Peyer's patch (tissue), 4 donors: ENCODE data around the gene PRODH2. TPM values are rescaled to one million over a fixed set of nuclear protein-coding genes. Genes with fewer than 3 reads are reported as not detected.
A peak's percentile ranks its signal among the peaks of the same experiment; 100 is the strongest.

Experiments
- DNase-seq, 3 donors: peaks; one replicate each; pipeline ENCODE4 v3.0.0-alpha.2; 2017 to 2019
- H3K27ac ChIP-seq, 4 donors: fragments of 200-600 bp; sonication (generic); one replicate each; pipeline ENCODE4 v1.5.1; 2016 to 2019
- H3K27me3 ChIP-seq, 2 donors: fragments of 200-600 bp; sonication (generic); one replicate each; pipeline ENCODE4 v1.5.1; 2019
- H3K36me3 ChIP-seq, 3 donors: fragments of 200-600 bp; sonication (generic); one replicate each; pipeline ENCODE4 v1.5.1; 2016 to 2019
- H3K4me1 ChIP-seq, 4 donors: fragments of 200-600 bp; sonication (generic); one replicate each; pipeline ENCODE4 v1.5.1; 2016 to 2019
- H3K4me3 ChIP-seq, 4 donors: fragments of 200-600 bp; sonication (generic); 1 replicate in 3 of 4; 2 replicates in 1 of 4; pipeline ENCODE4 v1.5.1; 2016 to 2019; ENCODE audit warnings: mild to moderate bottlenecking in 1 of 4
- H3K9me3 ChIP-seq, 4 donors: fragments of 200-600 bp; sonication (generic); one replicate each; pipeline ENCODE4 v1.5.1; 2016 to 2019; ENCODE audit warnings: mild to moderate bottlenecking in 1 of 4
- CTCF ChIP-seq, 6 experiments: fragments of 450-650 bp in 4 of 6; fragments of 200-600 bp in 2 of 6; sonication (generic) in 1 of 6; IDR thresholded peaks; one replicate each; pipeline ENCODE4 v1.5.1; 2017 to 2019; ENCODE audit warnings: antibody characterized with exemption in 6 of 6, mild to moderate bottlenecking in 3 of 6, moderate library complexity in 1 of 6
- POLR2A ChIP-seq, 2 donors: fragments of 450-650 bp; IDR thresholded peaks; one replicate each; pipeline ENCODE4 v1.5.1; 2017; ENCODE audit warnings: antibody characterized with exemption in 2 of 2, mild to moderate bottlenecking in 2 of 2, moderate library complexity in 2 of 2
- total RNA-seq, 4 donors: library from RNA; depleted of rRNA; stranded (reverse); fragments of >200 nt; gene quantifications; one replicate each; pipeline ENCODE4 v1.1.0, GENCODE V29; 2016

PRODH2 gene
- total RNA-seq, 4 donors from 2014 or later: not detected

DNA sequence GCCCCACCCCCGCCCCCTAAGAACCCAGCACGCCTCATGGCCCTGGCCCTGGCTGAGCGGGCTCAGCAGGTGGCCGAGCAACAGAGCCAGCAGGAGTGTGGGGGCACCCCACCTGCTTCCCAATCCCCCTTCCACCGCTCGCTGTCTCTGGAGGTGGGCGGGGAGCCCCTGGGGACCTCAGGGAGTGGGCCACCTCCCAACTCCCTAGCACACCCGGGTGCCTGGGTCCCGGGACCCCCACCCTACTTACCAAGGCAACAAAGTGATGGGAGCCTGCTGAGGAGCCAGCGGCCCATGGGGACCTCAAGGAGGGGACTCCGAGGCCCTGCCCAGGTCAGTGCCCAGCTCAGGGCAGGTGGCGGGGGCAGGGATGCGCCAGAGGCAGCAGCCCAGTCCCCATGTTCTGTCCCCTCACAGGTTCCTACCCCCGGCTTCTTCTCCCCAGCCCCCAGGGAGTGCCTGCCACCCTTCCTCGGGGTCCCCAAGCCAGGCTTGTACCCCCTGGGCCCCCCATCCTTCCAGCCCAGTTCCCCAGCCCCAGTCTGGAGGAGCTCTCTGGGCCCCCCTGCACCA, 25.3 kb downstream of the PRODH2 start:
- peaks cover 0 to 4% (median 0%) of the 10 kb centered on the region in 3 donors for H3K36me3 ChIP-seq
- H3K4me1 ChIP-seq: no peaks in the 10 kb centered on the region
- H3K9me3 ChIP-seq: no peaks in the 10 kb centered on the region
- no peak overlapping the region for H3K27ac ChIP-seq
- DNase-seq: no peak
- no peak overlapping the region for H3K4me3 ChIP-seq
- H3K27me3 ChIP-seq: no peaks in the 10 kb centered on the region
- TF ChIP-seq POLR2A (IDR thresholded peaks at IDR 0.05) (no peak), CTCF (IDR thresholded peaks at IDR 0.05) (no peak)

GRCh38 chr19:35786299-35787160, 26.1 kb downstream of the PRODH2 start:
- DNase-seq: no peak
- Histone ChIP-seq H3K4me3 (no peak overlapping the region), H3K27me3 (no peaks in the 10 kb centered on the region), H3K4me1 (no peaks in the 10 kb centered on the region), H3K27ac (no peak overlapping the region), H3K9me3 (no peaks in the 10 kb centered on the region), H3K36me3 (peaks cover 0 to 4% (median 0%) of the 10 kb centered on the region in 3 donors)
- no peak for TF ChIP-seq CTCF (IDR thresholded peaks at IDR 0.05)
- no peak for TF ChIP-seq POLR2A (IDR thresholded peaks at IDR 0.05)

GRCh38 chr19:35785339-35785627, 27.4 kb downstream of the PRODH2 start:
- Histone ChIP-seq H3K9me3 (no peaks in the 10 kb centered on the region), H3K27ac (no peak overlapping the region), H3K4me3 (no peak overlapping the region), H3K4me1 (no peaks in the 10 kb centered on the region), H3K36me3 (peaks cover 0 to 11% (median 0%) of the 10 kb centered on the region in 3 donors), H3K27me3 (no peaks in the 10 kb centered on the region)
- no peak for DNase-seq
- TF ChIP-seq POLR2A (IDR thresholded peaks at IDR 0.05) (no peak), CTCF (IDR thresholded peaks at IDR 0.05) (no peak)

GRCh38 chr19:35784503-35785338, 27.9 kb downstream of the PRODH2 start:
- Histone ChIP-seq H3K4me3 (no peak overlapping the region), H3K4me1 (no peaks in the 10 kb centered on the region), H3K27ac (no peak overlapping the region), H3K9me3 (no peaks in the 10 kb centered on the region), H3K27me3 (no peaks in the 10 kb centered on the region), H3K36me3 (peaks cover 0 to 11% (median 0%) of the 10 kb centered on the region in 3 donors)
- DNase-seq: no peak
- no peak for TF ChIP-seq POLR2A (IDR thresholded peaks at IDR 0.05)
- no peak for TF ChIP-seq CTCF (IDR thresholded peaks at IDR 0.05)

GRCh38 chr19:35783469-35784434, 28.9 kb downstream of the PRODH2 start:
- H3K4me3 ChIP-seq: no peak overlapping the region
- peak in 1 of 3 donors; percentile 40 for DNase-seq
- H3K36me3 ChIP-seq: peaks cover 0 to 11% (median 0%) of the 10 kb centered on the region in 3 donors
- H3K27ac ChIP-seq: no peak overlapping the region
- H3K27me3 ChIP-seq: no peaks in the 10 kb centered on the region
- no peaks in the 10 kb centered on the region for H3K9me3 ChIP-seq
- H3K4me1 ChIP-seq: no peaks in the 10 kb centered on the region
- TF ChIP-seq CTCF (IDR thresholded peaks at IDR 0.05) (no peak), POLR2A (IDR thresholded peaks at IDR 0.05) (no peak)
